Measurements from ENCODE around the gene FAM229A.
"Not testable (repeated sequence)": the region's sequence is repeated elsewhere in the genome, so short reads cannot be mapped to it uniquely, and the experiment has no call there.

DNA sequence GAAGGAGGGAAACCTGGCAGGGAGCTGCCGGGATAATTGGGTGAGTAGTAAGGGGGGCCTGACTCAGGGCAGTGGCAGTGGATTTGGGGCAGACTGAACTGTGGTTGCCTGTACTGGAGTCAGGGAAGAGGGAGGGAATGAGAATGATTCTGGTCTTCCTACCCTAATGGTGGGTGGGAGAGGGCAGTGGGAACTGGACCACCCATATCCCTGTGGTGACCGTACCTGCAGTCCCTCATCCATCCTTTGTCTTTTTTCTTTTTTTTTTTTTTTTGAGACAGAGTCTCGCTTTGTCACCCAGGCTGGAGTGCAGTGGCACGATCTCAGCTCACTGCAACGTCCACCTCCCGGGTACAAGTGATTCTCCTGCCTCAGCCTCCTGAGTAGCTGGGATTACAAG is 6.5 kb downstream of the FAM229A start:
- TF ChIP-seq, protein P1, sequence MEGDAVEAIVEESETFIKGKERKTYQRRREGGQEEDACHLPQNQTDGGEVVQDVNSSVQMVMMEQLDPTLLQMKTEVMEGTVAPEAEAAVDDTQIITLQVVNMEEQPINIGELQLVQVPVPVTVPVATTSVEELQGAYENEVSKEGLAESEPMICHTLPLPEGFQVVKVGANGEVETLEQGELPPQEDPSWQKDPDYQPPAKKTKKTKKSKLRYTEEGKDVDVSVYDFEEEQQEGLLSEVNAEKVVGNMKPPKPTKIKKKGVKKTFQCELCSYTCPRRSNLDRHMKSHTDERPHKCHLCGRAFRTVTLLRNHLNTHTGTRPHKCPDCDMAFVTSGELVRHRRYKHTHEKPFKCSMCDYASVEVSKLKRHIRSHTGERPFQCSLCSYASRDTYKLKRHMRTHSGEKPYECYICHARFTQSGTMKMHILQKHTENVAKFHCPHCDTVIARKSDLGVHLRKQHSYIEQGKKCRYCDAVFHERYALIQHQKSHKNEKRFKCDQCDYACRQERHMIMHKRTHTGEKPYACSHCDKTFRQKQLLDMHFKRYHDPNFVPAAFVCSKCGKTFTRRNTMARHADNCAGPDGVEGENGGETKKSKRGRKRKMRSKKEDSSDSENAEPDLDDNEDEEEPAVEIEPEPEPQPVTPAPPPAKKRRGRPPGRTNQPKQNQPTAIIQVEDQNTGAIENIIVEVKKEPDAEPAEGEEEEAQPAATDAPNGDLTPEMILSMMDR (conservative IDR thresholded peaks at IDR 0.05 in 1 of 2, IDR thresholded peaks at IDR 0.05 in 1 of 2; ENCODE audit: low read depth in 1 of 2, low read length in 2 of 2), result not testable (repeated sequence)
- TF ChIP-seq EZH2 (IDR thresholded peaks at IDR 0.05; ENCODE audit: low read length, missing control alignments), result not testable (repeated sequence)
